Activated B cell treated with CpG ODN at 0.5 μM for 24 hours (primary cell): ENCODE data around the gene FIBCD1. TPM values are rescaled to one million over a fixed set of nuclear protein-coding genes. Genes with fewer than 3 reads are reported as not detected.

Experiments
- ATAC-seq: fragments of 200-7000 bp; cut with Tn5 transposase; one replicate; pipeline ENCODE4 v1.10.0; 2021; ENCODE audit warnings: low read depth, mild to moderate bottlenecking, moderate library complexity
- CTCF ChIA-PET: fragments of 350-600 bp; sonication (Branson Sonifier 250); formaldehyde crosslinking; loops from one replicate; lab custom pipeline; 2021; ENCODE audit warnings: antibody characterized with exemption; lab: Charles Lee
- POLR2A ChIA-PET: fragments of 350-600 bp; sonication (Branson Sonifier 250); formaldehyde crosslinking; loops from one replicate; lab custom pipeline; 2021; ENCODE audit warnings: antibody characterized with exemption; lab: Charles Lee
- DNase-seq: peaks from one replicate; pipeline ENCODE4 v3.0.0; 2022
- H3K27ac Mint-ChIP-seq: one replicate; pipeline ENCODE4 v1.8.0; 2020; ENCODE audit warnings: mixed read lengths
- H3K27me3 Mint-ChIP-seq: one replicate; pipeline ENCODE4 v1.8.0; 2021; ENCODE audit warnings: mixed read lengths
- H3K36me3 Mint-ChIP-seq: one replicate; pipeline ENCODE4 v1.8.0; 2021; ENCODE audit warnings: low read depth, mixed read lengths
- H3K4me1 Mint-ChIP-seq: one replicate; pipeline ENCODE4 v1.8.0; 2021; ENCODE audit warnings: mixed read lengths
- H3K4me3 Mint-ChIP-seq: one replicate; pipeline ENCODE4 v1.8.0; 2020; ENCODE audit warnings: mild to moderate bottlenecking, mixed read lengths
- H3K9me3 Mint-ChIP-seq: one replicate; pipeline ENCODE4 v1.8.0; 2020; ENCODE audit warnings: mixed read lengths
- intact Hi-C: fragments of 100-400 bp; cut with micrococcal nuclease; formaldehyde crosslinking; loops from one replicate; pipeline ENCODE4 v1.15.1; 2024
- total RNA-seq: library from RNA; stranded (reverse); gene quantifications from 2 replicates; pipeline ENCODE4 v1.2.3, GENCODE V29; 2022
- TF ChIP-seq, protein P1 (sequence below): fragments of 200-600 bp; IDR thresholded peaks from one replicate; pipeline ENCODE4 v1.8.0; 2022; ENCODE audit warnings: antibody characterized with exemption, mild to moderate bottlenecking

Gene FIBCD1, protein sequence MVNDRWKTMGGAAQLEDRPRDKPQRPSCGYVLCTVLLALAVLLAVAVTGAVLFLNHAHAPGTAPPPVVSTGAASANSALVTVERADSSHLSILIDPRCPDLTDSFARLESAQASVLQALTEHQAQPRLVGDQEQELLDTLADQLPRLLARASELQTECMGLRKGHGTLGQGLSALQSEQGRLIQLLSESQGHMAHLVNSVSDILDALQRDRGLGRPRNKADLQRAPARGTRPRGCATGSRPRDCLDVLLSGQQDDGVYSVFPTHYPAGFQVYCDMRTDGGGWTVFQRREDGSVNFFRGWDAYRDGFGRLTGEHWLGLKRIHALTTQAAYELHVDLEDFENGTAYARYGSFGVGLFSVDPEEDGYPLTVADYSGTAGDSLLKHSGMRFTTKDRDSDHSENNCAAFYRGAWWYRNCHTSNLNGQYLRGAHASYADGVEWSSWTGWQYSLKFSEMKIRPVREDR
- total RNA-seq: not detected in 2 replicates

GRCh38 chr9:130938652-130939404 is at the start of gene FIBCD1:
Gene FIBCD1 (minus strand): TSS chr9:130939247. CDS start chr9:130938607, 640 bp downstream.
- Mint-ChIP-seq H3K4me3 (peak within 1 kb of the TSS; percentile 77), H3K27me3 (peaks cover 57% of the 10 kb centered on the region), H3K27ac (no peak within 1 kb of the TSS), H3K9me3 (no peaks in the 10 kb centered on the region), H3K36me3 (no peaks in the 10 kb centered on the region), H3K4me1 (peaks cover 16% of the 10 kb centered on the region)
- TF ChIP-seq, protein P1, sequence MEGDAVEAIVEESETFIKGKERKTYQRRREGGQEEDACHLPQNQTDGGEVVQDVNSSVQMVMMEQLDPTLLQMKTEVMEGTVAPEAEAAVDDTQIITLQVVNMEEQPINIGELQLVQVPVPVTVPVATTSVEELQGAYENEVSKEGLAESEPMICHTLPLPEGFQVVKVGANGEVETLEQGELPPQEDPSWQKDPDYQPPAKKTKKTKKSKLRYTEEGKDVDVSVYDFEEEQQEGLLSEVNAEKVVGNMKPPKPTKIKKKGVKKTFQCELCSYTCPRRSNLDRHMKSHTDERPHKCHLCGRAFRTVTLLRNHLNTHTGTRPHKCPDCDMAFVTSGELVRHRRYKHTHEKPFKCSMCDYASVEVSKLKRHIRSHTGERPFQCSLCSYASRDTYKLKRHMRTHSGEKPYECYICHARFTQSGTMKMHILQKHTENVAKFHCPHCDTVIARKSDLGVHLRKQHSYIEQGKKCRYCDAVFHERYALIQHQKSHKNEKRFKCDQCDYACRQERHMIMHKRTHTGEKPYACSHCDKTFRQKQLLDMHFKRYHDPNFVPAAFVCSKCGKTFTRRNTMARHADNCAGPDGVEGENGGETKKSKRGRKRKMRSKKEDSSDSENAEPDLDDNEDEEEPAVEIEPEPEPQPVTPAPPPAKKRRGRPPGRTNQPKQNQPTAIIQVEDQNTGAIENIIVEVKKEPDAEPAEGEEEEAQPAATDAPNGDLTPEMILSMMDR: no peak
- DNase-seq (peak; percentile 41), ATAC-seq (no peak)
- ChIA-PET POLR2A (no interaction called here), CTCF (interaction anchor here (0.7 to 1.0 kb wide), 2 partner anchors 24 to 69 kb away, joined by 3 to 6 read pairs; no protein-coding TSS in a partner anchor)
- intact Hi-C loops: no loop called here

DNA sequence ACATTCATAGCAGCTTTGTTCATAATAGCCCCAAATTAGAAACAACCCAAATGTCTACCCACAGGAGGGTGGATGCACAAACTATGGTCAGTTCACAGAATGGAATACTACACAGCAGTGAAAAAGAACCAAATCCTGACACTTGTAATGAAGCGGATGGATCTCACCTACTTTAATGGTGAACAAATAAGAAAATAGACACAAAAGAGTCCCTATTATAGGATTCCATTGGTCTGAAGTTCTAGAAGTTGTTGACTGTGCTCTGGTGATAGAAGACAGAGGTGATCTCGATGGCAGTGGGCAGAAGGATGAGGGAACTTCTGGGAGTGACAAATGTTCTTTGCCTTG is 49.3 kb upstream of the FIBCD1 start:
- H3K9me3 Mint-ChIP-seq: no peaks in the 10 kb centered on the region
- H3K27ac Mint-ChIP-seq: no peak overlapping the region
- DNase-seq: no peak
- ChIA-PET POLR2A (no interaction called here), CTCF (no interaction called here)
- ATAC-seq: no peak
- no peaks in the 10 kb centered on the region for H3K36me3 Mint-ChIP-seq
- TF ChIP-seq, protein P1: no peak
- no peaks in the 10 kb centered on the region for H3K4me1 Mint-ChIP-seq
- intact Hi-C loops: no loop called here
- peaks cover 3% of the 10 kb centered on the region for H3K27me3 Mint-ChIP-seq
- no peak overlapping the region for H3K4me3 Mint-ChIP-seq

DNA sequence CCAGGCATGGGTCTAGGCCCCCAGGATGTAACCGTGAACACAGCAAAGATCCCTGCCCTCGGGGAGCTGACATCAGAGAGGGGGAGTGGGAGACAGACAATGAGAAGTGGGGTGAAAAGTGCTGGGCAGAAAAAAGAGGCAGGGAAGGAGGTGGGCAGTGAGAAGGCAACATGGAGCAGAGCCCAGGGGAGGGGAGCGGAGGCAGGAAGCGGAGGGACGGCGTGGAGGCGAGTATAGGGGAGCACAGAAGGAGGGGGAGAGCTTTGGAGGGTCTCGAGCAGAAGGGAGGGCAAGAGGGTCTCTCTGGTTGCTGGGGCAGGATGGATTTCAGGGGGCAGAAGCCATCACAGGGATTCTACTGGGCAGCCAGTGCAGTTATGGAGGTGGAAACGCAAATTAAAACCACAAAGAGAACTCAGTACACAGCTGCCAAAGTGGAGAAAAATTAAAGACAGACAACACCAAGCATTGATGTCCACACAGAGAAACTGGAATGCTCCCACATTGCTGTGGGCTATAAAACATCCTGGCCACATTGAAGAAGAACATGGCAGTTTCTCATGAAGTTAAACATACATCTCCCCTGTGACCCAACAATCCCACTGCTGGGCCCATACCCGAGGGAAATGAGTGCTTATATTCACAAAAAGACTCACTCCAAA is 48.8 kb upstream of the FIBCD1 start:
- no peak for DNase-seq
- TF ChIP-seq, protein P1: no peak
- no peak overlapping the region for H3K4me3 Mint-ChIP-seq
- ChIA-PET POLR2A (no interaction called here), CTCF (no interaction called here)
- no peak overlapping the region for H3K27ac Mint-ChIP-seq
- H3K36me3 Mint-ChIP-seq: no peaks in the 10 kb centered on the region
- ATAC-seq: no peak
- intact Hi-C loops: no loop called here
- no peaks in the 10 kb centered on the region for H3K4me1 Mint-ChIP-seq
- H3K9me3 Mint-ChIP-seq: no peaks in the 10 kb centered on the region
- peaks cover 3% of the 10 kb centered on the region for H3K27me3 Mint-ChIP-seq

- POLR2A ChIA-PET: no interaction called here
- no peaks in the 10 kb centered on the region for H3K36me3 Mint-ChIP-seq
These were observed 48.0 kb upstream of the FIBCD1 start for GRCh38 chr9:130987054-130987453.

More at GRCh38 chr9:130987054-130987453, 48.0 kb upstream of the FIBCD1 start:
- ATAC-seq: no peak
- TF ChIP-seq, protein P1: no peak
- H3K4me3 Mint-ChIP-seq: no peak overlapping the region
- no peak overlapping the region for H3K27ac Mint-ChIP-seq
- intact Hi-C loops: no loop called here
- no peaks in the 10 kb centered on the region for H3K9me3 Mint-ChIP-seq
- peaks cover 3% of the 10 kb centered on the region for H3K27me3 Mint-ChIP-seq
- DNase-seq: no peak
- H3K4me1 Mint-ChIP-seq: no peaks in the 10 kb centered on the region
- CTCF ChIA-PET: no interaction called here
